OCI-LY1 (cell line): ENCODE results near the gene RPL38.

Experiments
- EZH2 ChIP-seq: fragments of 200-600 bp; sonication (generic), shearing (Covaris generic); IDR thresholded peaks from 2 replicates; pipeline ENCODE4 v1.8.0; 2017; ENCODE audit warnings: borderline replicate concordance, mixed run types, mild to moderate bottlenecking, antibody characterized with exemption, low read length, moderate library complexity, mixed read lengths
- TF ChIP-seq, protein P1 (sequence below): fragments of 200-600 bp; sonication (generic), shearing (Covaris generic); IDR thresholded peaks from 2 replicates; pipeline ENCODE4 v1.5.1; 2017; ENCODE audit warnings: mild to moderate bottlenecking, antibody characterized with exemption, low read length, moderate library complexity, mixed read lengths

DNA sequence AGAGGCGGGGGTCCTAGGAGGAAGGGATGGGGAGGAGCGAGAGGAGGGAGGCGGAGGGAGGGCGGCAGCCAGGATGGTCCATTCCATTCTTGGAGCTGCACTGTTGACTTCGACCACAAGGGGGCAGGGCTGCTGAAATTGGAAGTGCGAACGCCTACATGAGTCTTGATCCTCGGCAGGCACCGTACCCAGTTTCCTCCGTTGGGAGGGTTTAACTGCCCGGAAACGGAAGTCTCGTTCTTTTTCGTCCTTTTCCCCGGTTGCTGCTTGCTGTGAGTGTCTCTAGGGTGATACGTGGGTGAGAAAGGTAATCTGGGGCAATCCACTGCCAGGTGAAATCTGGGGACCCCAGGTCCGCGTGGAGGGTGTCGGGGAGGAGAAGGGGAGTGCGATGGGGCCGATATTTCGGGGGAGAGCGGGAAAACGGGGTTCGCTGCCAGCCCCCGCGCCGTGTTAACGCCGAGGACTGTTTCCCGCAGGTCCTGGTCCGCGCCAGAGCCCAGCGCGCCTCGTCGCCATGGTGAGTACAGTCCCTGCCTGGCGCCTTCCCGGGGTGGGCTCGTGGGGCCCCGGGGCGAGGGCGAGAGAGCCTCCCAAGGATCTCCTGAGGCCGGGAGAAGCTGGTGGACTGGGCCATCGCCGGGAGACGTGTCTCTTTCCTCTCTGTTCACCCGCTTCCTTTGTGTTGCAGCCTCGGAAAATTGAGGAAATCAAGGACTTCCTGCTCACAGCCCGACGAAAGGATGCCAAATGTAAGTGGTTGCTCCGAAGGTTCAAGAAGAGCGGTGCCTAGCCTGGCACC is at the start of gene RPL38:
- TF ChIP-seq EZH2, result no peak
- TF ChIP-seq, protein P1, sequence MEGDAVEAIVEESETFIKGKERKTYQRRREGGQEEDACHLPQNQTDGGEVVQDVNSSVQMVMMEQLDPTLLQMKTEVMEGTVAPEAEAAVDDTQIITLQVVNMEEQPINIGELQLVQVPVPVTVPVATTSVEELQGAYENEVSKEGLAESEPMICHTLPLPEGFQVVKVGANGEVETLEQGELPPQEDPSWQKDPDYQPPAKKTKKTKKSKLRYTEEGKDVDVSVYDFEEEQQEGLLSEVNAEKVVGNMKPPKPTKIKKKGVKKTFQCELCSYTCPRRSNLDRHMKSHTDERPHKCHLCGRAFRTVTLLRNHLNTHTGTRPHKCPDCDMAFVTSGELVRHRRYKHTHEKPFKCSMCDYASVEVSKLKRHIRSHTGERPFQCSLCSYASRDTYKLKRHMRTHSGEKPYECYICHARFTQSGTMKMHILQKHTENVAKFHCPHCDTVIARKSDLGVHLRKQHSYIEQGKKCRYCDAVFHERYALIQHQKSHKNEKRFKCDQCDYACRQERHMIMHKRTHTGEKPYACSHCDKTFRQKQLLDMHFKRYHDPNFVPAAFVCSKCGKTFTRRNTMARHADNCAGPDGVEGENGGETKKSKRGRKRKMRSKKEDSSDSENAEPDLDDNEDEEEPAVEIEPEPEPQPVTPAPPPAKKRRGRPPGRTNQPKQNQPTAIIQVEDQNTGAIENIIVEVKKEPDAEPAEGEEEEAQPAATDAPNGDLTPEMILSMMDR, result peak; percentile 86
